ENCODE data around the gene TTN. TPM values are rescaled to one million over a fixed set of nuclear protein-coding genes. Genes with fewer than 3 reads are reported as not detected.

The TTN gene
- total and polyA plus RNA-seq, 2 donors (not counting 1 experiment from before 2014, with no cell fraction given), result 1.7 to 46.4 TPM

DNA sequence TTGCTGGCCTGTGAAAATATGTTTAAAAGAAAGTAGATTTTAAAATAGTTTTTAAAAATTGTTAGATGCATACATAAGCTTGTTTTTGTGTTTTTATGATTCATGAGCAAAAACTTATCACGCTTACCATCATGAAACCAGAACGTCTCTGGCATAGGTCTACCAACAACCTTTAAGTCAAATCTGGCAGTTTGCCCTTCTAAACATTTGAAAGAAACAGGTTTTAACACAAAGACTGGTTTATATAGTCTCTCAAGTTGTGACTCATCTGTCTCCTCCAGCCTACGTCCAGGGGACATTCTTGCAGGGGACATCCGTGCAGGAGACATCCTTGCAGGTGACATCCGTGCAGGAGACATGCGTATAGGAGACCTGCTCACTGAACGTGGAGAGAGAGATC lies 29.6 kb downstream of the TTN start:
- Histone ChIP-seq H2AFZ (ENCODE audit: insufficient read depth, low read depth, low read length, poor library complexity, severe bottlenecking) (no peak overlapping the region), H3K4me2 (replicated peaks; ENCODE audit: low read depth, low read length, poor library complexity, severe bottlenecking) (no peak overlapping the region), H4K20me1 (ENCODE audit: control insufficient read depth, insufficient read depth, low read length, poor library complexity, severe bottlenecking) (no peaks in the 10 kb centered on the region), H3K4me3 (ENCODE audit: control extremely low read depth in 1 of 5, extremely low read depth in 1 of 5, insufficient read depth in 1 of 5, low read depth in 2 of 5, low read length in 4 of 5) (no peak overlapping the region), H3K9ac (ENCODE audit: low read length) (no peak overlapping the region), H3K4me1 (ENCODE audit: control insufficient read depth in 2 of 2, insufficient read depth in 2 of 2, low read length in 2 of 2) (no peaks in the 10 kb centered on the region), H3K36me3 (replicated peaks in 1 of 2; ENCODE audit: control extremely low read depth in 1 of 2, control insufficient read depth in 1 of 2, extremely low read depth in 1 of 2, insufficient read depth in 2 of 2, low read length in 1 of 2) (peaks cover 2 to 23% of the 10 kb centered on the region in 2 experiments), H3K9me3 (ENCODE audit: control extremely low read depth in 1 of 3, control insufficient read depth in 2 of 3, insufficient read depth in 1 of 3, low read length in 2 of 3) (no peaks in the 10 kb centered on the region), H3K79me2 (ENCODE audit: control insufficient read depth, insufficient read depth, low read length) (no peaks in the 10 kb centered on the region), H3K27ac (ENCODE audit: low read length in 2 of 2) (no peak overlapping the region), H3K27me3 (replicated peaks in 1 of 4; ENCODE audit: control extremely low read depth in 1 of 4, control insufficient read depth in 3 of 4, insufficient read depth in 4 of 4, low read length in 3 of 4) (no peaks in the 10 kb centered on the region)
- 98% methylated on average over 5 of the region's 7 CpGs for WGBS (ENCODE audit: insufficient coverage)
- no peaks in the 10 kb centered on the region for H3K4me1 Mint-ChIP-seq
- H3K27me3 Mint-ChIP-seq, result no peaks in the 10 kb centered on the region
- ChIA-PET POLR2A (no interaction called here), CTCF (interaction anchor here (1.3 kb wide), 1 partner anchor 16 kb away, joined by 4 read pairs; no protein-coding TSS in a partner anchor)
- ATAC-seq (ENCODE audit: low read depth) (no peak), DNase-seq (no peak)
- intact Hi-C loops (cut with micrococcal nuclease), result no loop called here
- H3K4me3 Mint-ChIP-seq, result no peak overlapping the region
- no peak overlapping the region for H3K27ac Mint-ChIP-seq
- no peaks in the 10 kb centered on the region for H3K9me3 Mint-ChIP-seq (ENCODE audit: insufficient read depth)
- TF ChIP-seq EZH2 (IDR thresholded peaks at IDR 0.05; ENCODE audit: borderline replicate concordance, insufficient read depth, low read depth, low read length, poor library complexity, severe bottlenecking), result no peak
- TF ChIP-seq, protein P1, sequence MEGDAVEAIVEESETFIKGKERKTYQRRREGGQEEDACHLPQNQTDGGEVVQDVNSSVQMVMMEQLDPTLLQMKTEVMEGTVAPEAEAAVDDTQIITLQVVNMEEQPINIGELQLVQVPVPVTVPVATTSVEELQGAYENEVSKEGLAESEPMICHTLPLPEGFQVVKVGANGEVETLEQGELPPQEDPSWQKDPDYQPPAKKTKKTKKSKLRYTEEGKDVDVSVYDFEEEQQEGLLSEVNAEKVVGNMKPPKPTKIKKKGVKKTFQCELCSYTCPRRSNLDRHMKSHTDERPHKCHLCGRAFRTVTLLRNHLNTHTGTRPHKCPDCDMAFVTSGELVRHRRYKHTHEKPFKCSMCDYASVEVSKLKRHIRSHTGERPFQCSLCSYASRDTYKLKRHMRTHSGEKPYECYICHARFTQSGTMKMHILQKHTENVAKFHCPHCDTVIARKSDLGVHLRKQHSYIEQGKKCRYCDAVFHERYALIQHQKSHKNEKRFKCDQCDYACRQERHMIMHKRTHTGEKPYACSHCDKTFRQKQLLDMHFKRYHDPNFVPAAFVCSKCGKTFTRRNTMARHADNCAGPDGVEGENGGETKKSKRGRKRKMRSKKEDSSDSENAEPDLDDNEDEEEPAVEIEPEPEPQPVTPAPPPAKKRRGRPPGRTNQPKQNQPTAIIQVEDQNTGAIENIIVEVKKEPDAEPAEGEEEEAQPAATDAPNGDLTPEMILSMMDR (IDR thresholded peaks at IDR 0.05), result no peak

DNA sequence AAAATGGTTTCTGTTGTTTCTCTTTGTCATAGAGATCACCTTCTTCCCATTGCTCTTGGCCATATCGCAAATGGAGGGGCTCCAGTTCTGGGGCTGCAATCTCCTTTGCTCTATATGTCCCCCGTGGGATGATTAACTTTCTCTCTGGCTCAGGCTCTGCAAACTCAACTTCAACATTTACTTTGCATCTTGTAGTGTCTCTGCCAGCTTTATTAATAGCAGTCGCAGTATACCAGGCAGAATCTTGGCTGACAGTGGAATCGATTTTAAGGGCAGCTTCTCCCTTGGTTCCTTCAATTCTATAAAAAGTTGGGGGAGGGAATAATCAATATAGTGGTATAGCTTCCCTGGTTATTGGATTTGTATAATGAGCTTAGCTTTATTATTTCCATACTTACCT lies 30.5 kb downstream of the TTN start:
- POLR2A ChIA-PET, result no interaction called here
- Mint-ChIP-seq H3K27me3 (no peaks in the 10 kb centered on the region), H3K9me3 (ENCODE audit: insufficient read depth) (no peaks in the 10 kb centered on the region), H3K4me3 (no peak overlapping the region), H3K4me1 (no peaks in the 10 kb centered on the region), H3K27ac (no peak overlapping the region)
- WGBS (ENCODE audit: insufficient coverage), result 100% methylated on average over 3 of the region's 4 CpGs
- TF ChIP-seq EZH2 (IDR thresholded peaks at IDR 0.05; ENCODE audit: borderline replicate concordance, insufficient read depth, low read depth, low read length, poor library complexity, severe bottlenecking), result no peak
- TF ChIP-seq, protein P1 (IDR thresholded peaks at IDR 0.05), result no peak
- H3K27ac ChIP-seq (ENCODE audit: low read length in 2 of 2), result no peak overlapping the region
- CTCF ChIA-PET, result interaction anchor here (1.3 kb wide), 2 partner anchors 11 to 15 kb away, joined by 3 to 4 read pairs; no protein-coding TSS in a partner anchor
- intact Hi-C loops (cut with micrococcal nuclease), result no loop called here
- H3K79me2 ChIP-seq (ENCODE audit: control insufficient read depth, insufficient read depth, low read length), result no peaks in the 10 kb centered on the region
- no peak for DNase-seq
- H3K4me3 ChIP-seq (ENCODE audit: control extremely low read depth in 1 of 5, extremely low read depth in 1 of 5, insufficient read depth in 1 of 5, low read depth in 2 of 5, low read length in 4 of 5), result no peak overlapping the region
- no peak overlapping the region for H3K4me2 ChIP-seq (replicated peaks; ENCODE audit: low read depth, low read length, poor library complexity, severe bottlenecking)
- no peaks in the 10 kb centered on the region for H4K20me1 ChIP-seq (ENCODE audit: control insufficient read depth, insufficient read depth, low read length, poor library complexity, severe bottlenecking)
- H3K9me3 ChIP-seq (ENCODE audit: control extremely low read depth in 1 of 3, control insufficient read depth in 2 of 3, insufficient read depth in 1 of 3, low read length in 2 of 3), result no peaks in the 10 kb centered on the region
- ATAC-seq (ENCODE audit: low read depth), result no peak
- H3K27me3 ChIP-seq (replicated peaks in 1 of 4; ENCODE audit: control extremely low read depth in 1 of 4, control insufficient read depth in 3 of 4, insufficient read depth in 4 of 4, low read length in 3 of 4), result no peaks in the 10 kb centered on the region
- H2AFZ ChIP-seq (ENCODE audit: insufficient read depth, low read depth, low read length, poor library complexity, severe bottlenecking), result no peak overlapping the region
- H3K36me3 ChIP-seq (replicated peaks in 1 of 2; ENCODE audit: control extremely low read depth in 1 of 2, control insufficient read depth in 1 of 2, extremely low read depth in 1 of 2, insufficient read depth in 2 of 2, low read length in 1 of 2), result peaks cover 2 to 23% of the 10 kb centered on the region in 2 experiments
- no peaks in the 10 kb centered on the region for H3K4me1 ChIP-seq (ENCODE audit: control insufficient read depth in 2 of 2, insufficient read depth in 2 of 2, low read length in 2 of 2)
- H3K9ac ChIP-seq (ENCODE audit: low read length), result no peak overlapping the region

Measured in B cell (primary cell).